ENCODE data around the gene PTPRM. TPM values are rescaled to one million over a fixed set of nuclear protein-coding genes. Genes with fewer than 3 reads are reported as not detected.

The PTPRM gene
- total and polyA plus RNA-seq, 2 of the 8 experiments (the other 6 are each of a cell fraction or from before 2014, with no cell fraction given) = 4.1 to 7.0 TPM

DNA sequence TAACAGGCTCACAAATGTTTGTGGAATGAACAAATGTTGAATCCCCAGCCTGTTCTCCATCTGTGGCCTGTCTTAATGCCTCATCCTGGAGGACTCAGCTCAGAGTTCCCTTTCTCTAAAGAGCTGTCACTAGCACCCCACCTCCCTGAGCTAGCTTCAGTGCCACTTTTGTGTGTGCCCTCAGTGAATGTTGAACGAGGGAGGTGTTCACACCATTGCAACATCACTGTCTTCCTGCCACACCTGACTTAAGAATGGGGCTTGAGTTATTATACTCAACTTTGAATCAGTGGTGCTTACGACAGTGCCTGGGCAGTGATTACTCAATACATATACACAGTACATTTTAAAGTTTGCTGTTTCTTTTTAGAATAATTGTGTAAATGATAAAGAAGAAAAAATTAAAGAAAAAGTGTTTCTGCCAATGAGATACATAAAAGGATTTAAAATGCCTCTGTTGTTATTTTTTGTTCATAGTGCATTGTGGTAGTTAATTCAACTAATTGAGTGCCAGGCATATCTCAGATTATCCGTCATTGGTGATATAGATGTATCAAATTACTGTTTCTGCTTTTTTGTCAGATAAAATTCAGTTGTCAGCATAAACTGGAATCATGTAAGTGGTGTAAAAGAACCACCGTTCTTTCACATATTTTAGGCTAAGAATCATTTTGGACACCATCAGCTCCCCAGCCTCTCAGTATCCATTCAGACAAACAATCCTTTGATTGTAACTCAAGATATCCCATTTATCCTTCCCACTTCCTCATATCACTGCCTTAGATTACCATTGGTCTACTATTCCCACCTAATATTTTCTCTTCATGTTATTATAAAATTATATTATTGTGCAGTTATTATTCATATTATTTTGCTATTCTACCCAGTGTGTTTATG is 304.7 kb downstream of the PTPRM start:
- no peak overlapping the region for H2BK12ac ChIP-seq (ENCODE audit: low read depth, low read length)
- H3K4ac ChIP-seq (replicated peaks; ENCODE audit: insufficient read length, low read depth, low read length) = no peak overlapping the region
- ChIA-PET CTCF (ENCODE audit: partially characterized antibody) (interaction anchor here (0.7 to 2.1 kb wide), 3 partner anchors 14 to 624 kb away, joined by 3 to 6 read pairs (median 6); no protein-coding TSS in a partner anchor), POLR2A (ENCODE audit: partially characterized antibody) (no interaction called here)
- no peak overlapping the region for H3K56ac ChIP-seq (replicated peaks; ENCODE audit: insufficient read length, low read depth, low read length)
- no peak overlapping the region for H3K18ac ChIP-seq (ENCODE audit: extremely low read depth, low read length)
- no peak overlapping the region for H4K8ac ChIP-seq (ENCODE audit: extremely low read depth, insufficient read depth, low read length)
- H3K9ac ChIP-seq (replicated peaks in 1 of 4; ENCODE audit: extremely low read depth in 1 of 4, low read depth in 3 of 4, low read length in 3 of 4) = no peak overlapping the region
- no peaks in the 10 kb centered on the region for H3K36me3 ChIP-seq (ENCODE audit: control insufficient read depth in 2 of 4, insufficient read depth in 4 of 4, low read length in 3 of 4)
- H3K14ac ChIP-seq (ENCODE audit: insufficient read length) = no peak overlapping the region
- no peak overlapping the region for H4K91ac ChIP-seq (replicated peaks; ENCODE audit: insufficient read length, low read length)
- H2AFZ ChIP-seq (ENCODE audit: low read length) = no peak overlapping the region
- no peaks in the 10 kb centered on the region for H4K20me1 ChIP-seq (replicated peaks in 1 of 2; ENCODE audit: control insufficient read depth in 1 of 2, insufficient read depth in 2 of 2, low read length in 2 of 2)
- H4K5ac ChIP-seq (ENCODE audit: insufficient read length, low read depth, low read length) = no peak overlapping the region
- no peak for DNase-seq (ENCODE audit: low read depth in 1 of 2, low spot score in 2 of 2)
- no peaks in the 10 kb centered on the region for H3K23me2 ChIP-seq (ENCODE audit: low read depth, low read length)
- FAIRE-seq = no peak
- H3K27me3 ChIP-seq (replicated peaks in 1 of 4; ENCODE audit: control insufficient read depth in 3 of 4, extremely low read depth in 1 of 4, insufficient read depth in 3 of 4, low read length in 3 of 4) = no peaks in the 10 kb centered on the region
- no peak overlapping the region for H2BK5ac ChIP-seq (ENCODE audit: low read depth, low read length)
- H3K27ac ChIP-seq (ENCODE audit: low read depth, low read length) = no peak overlapping the region
- WGBS, 2 experiments (ENCODE audit: extremely low coverage in 1 of 2, insufficient coverage in 1 of 2, insufficient read length in 1 of 2, insufficient replicate concordance in 2 of 2, low coverage in 1 of 2, low lambda C conversion rate in 2 of 2, missing lambda C conversion rate in 1 of 2) = 91% methylated on average over 4 of the region's 4 CpGs; no CpG with 5 or more reads in 1 of the 2 experiments
- no peaks in the 10 kb centered on the region for H3K79me2 ChIP-seq (ENCODE audit: control insufficient read depth in 1 of 2, insufficient read depth in 2 of 2, low read length in 2 of 2)
- H3K4me3 ChIP-seq (ENCODE audit: extremely low read depth in 1 of 4, insufficient read depth in 2 of 4, low read depth in 3 of 4, low read length in 4 of 4) = no peak overlapping the region
- H3K9me3 ChIP-seq (ENCODE audit: insufficient read depth in 2 of 2, low read depth in 1 of 2, low read length in 1 of 2) = no peaks in the 10 kb centered on the region
- no peak overlapping the region for H3K4me2 ChIP-seq (ENCODE audit: insufficient read depth in 1 of 2, low read depth in 2 of 2, low read length in 2 of 2)
- no peaks in the 10 kb centered on the region for H3K4me1 ChIP-seq (replicated peaks in 1 of 4; ENCODE audit: control insufficient read depth in 3 of 4, insufficient read depth in 4 of 4, low read length in 3 of 4)
- H3K79me1 ChIP-seq (ENCODE audit: low read depth, low read length) = no peaks in the 10 kb centered on the region
- no peak overlapping the region for H2BK20ac ChIP-seq (ENCODE audit: low read length)
- no peak overlapping the region for H3K23ac ChIP-seq (ENCODE audit: insufficient read length)
- H2BK15ac ChIP-seq (ENCODE audit: low read length) = no peak overlapping the region
- H2BK120ac ChIP-seq (replicated peaks; ENCODE audit: low read depth, low read length) = no peak overlapping the region
- H2AK5ac ChIP-seq (ENCODE audit: low read depth, low read length) = no peak overlapping the region
- no peak for TF ChIP-seq POLR2AphosphoS5 (IDR thresholded peaks at IDR 0.05; ENCODE audit: low read depth, low read length)
- TF ChIP-seq TCF12 (IDR thresholded peaks at IDR 0.05; ENCODE audit: low read depth, low read length) = no peak
- TF ChIP-seq, protein P1, sequence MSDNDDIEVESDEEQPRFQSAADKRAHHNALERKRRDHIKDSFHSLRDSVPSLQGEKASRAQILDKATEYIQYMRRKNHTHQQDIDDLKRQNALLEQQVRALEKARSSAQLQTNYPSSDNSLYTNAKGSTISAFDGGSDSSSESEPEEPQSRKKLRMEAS (IDR thresholded peaks at IDR 0.05) = no peak
- TF ChIP-seq CHD2 (IDR thresholded peaks at IDR 0.05; ENCODE audit: low read length) = no peak
- TF ChIP-seq E2F6 (IDR thresholded peaks at IDR 0.05) = no peak
- TF ChIP-seq SP2 (IDR thresholded peaks at IDR 0.05; ENCODE audit: low read length) = no peak
- TF ChIP-seq RBBP5 (IDR thresholded peaks at IDR 0.05; ENCODE audit: borderline replicate concordance, low read depth, low read length) = no peak
- TF ChIP-seq SUZ12 (IDR thresholded peaks at IDR 0.05; ENCODE audit: low read length) = no peak
- TF ChIP-seq EP300 (IDR thresholded peaks at IDR 0.05; ENCODE audit: borderline replicate concordance in 1 of 2, low read depth in 2 of 2, low read length in 2 of 2) = no peak
- no peak for TF ChIP-seq KDM1A (IDR thresholded peaks at IDR 0.05; ENCODE audit: borderline replicate concordance, low read length)
- no peak for TF ChIP-seq KDM4A (IDR thresholded peaks at IDR 0.05; ENCODE audit: low read depth, low read length, severe bottlenecking)
